GM12865 (cell line): ENCODE results near the gene CTNS.

Experiments
- DNase-seq: peaks from one replicate; pipeline ENCODE4 v3.0.0; 2010; ENCODE audit warnings: low read depth
- H3K4me3 ChIP-seq: 2 replicates; pipeline ENCODE4 v1.5.1; 2011; ENCODE audit warnings: mild to moderate bottlenecking, low read depth, low read length, control low read depth
- TF ChIP-seq, protein P1 (sequence below): IDR thresholded peaks from 2 replicates; pipeline ENCODE4 v1.5.1; 2011; ENCODE audit warnings: low read length, control low read depth, low read depth, inconsistent platforms; ENCODE audit not compliant: insufficient read depth; ENCODE audit errors: missing control alignments

CTNS gene

DNA sequence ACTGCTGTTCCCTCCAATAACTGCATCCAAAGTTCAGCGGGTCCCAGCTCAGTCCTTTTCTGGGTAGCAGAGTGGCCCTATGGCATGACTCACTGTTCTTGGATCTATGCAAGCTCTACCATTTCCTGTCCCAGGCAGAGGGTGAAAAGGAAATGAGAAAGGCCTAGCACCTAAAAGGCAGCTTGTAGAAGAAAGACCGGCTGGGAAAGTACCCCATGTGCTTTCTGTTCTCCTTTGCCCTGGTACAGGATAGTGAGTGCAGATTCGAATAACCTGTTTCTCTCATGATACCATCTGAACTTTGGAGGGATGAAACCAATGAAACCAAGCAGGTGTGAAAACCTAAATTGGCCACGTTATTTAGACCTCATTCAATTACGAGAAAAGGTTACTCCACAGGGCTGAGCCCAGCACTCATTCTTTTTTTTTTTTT, 74.4 kb downstream of the CTNS start:
- peak; percentile 99 for DNase-seq
- H3K4me3 ChIP-seq, result no peak overlapping the region; the same call in 1 of the 2 replicates
- TF ChIP-seq, protein P1, sequence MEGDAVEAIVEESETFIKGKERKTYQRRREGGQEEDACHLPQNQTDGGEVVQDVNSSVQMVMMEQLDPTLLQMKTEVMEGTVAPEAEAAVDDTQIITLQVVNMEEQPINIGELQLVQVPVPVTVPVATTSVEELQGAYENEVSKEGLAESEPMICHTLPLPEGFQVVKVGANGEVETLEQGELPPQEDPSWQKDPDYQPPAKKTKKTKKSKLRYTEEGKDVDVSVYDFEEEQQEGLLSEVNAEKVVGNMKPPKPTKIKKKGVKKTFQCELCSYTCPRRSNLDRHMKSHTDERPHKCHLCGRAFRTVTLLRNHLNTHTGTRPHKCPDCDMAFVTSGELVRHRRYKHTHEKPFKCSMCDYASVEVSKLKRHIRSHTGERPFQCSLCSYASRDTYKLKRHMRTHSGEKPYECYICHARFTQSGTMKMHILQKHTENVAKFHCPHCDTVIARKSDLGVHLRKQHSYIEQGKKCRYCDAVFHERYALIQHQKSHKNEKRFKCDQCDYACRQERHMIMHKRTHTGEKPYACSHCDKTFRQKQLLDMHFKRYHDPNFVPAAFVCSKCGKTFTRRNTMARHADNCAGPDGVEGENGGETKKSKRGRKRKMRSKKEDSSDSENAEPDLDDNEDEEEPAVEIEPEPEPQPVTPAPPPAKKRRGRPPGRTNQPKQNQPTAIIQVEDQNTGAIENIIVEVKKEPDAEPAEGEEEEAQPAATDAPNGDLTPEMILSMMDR, result no peak
